AG08395 (cell line): ENCODE data around the gene CAP2.
"Not testable (repeated sequence)": the region's sequence is repeated elsewhere in the genome, so short reads cannot be mapped to it uniquely, and the experiment has no call there.

Experiments
- DNase-seq: peaks from one replicate; pipeline ENCODE4 v3.0.0; 2012; ENCODE audit warnings: mixed read lengths, low spot score

CAP2 gene

GRCh38 chr6:17503051-17503450 lies 109.7 kb downstream of the CAP2 start:
- no peak for DNase-seq

GRCh38 chr6:17504005-17504404 lies 110.6 kb downstream of the CAP2 start:
- no peak for DNase-seq

GRCh38 chr6:17505062-17505476 lies 111.7 kb downstream of the CAP2 start:
- DNase-seq: peak; percentile 9

- peak; percentile 57 for DNase-seq
Measured at GRCh38 chr6:17505767-17506280, 112.4 kb downstream of the CAP2 start.

- DNase-seq: no peak
Measured at GRCh38 chr6:17506531-17506930, 113.1 kb downstream of the CAP2 start.

GRCh38 chr6:17506962-17507361 lies 113.6 kb downstream of the CAP2 start:
- no peak for DNase-seq

GRCh38 chr6:17511084-17511483 lies 117.7 kb downstream of the CAP2 start:
- DNase-seq: no peak

- DNase-seq: no peak
Measured at GRCh38 chr6:17511580-17511979, 118.2 kb downstream of the CAP2 start.

GRCh38 chr6:17519120-17519519 lies 125.7 kb downstream of the CAP2 start:
- no peak for DNase-seq

GRCh38 chr6:17525637-17526036 lies 132.2 kb downstream of the CAP2 start:
- no peak for DNase-seq

- peak; percentile 50 for DNase-seq
Measured at GRCh38 chr6:17527076-17527475, 133.7 kb downstream of the CAP2 start.

- no peak for DNase-seq
Measured at GRCh38 chr6:17530321-17530835, 137.0 kb downstream of the CAP2 start.

- DNase-seq: no peak
Measured at GRCh38 chr6:17536586-17536985, 143.2 kb downstream of the CAP2 start.

- DNase-seq: no peak
Measured at GRCh38 chr6:17542243-17542642, 148.8 kb downstream of the CAP2 start.

GRCh38 chr6:17545681-17546080 lies 152.3 kb downstream of the CAP2 start:
- DNase-seq: not testable (repeated sequence)

- DNase-seq: no peak
Measured at GRCh38 chr6:17551383-17551958, 158.1 kb downstream of the CAP2 start.

GRCh38 chr6:17552861-17553260 lies 159.5 kb downstream of the CAP2 start:
- no peak for DNase-seq

- no peak for DNase-seq
Measured at GRCh38 chr6:17556014-17556413, 162.6 kb downstream of the CAP2 start.

- DNase-seq: no peak
Measured at GRCh38 chr6:17562636-17563035, 169.2 kb downstream of the CAP2 start.

- no peak for DNase-seq
Measured at GRCh38 chr6:17565399-17565798, 172.0 kb downstream of the CAP2 start.

GRCh38 chr6:17574866-17575560 lies 181.6 kb downstream of the CAP2 start:
- DNase-seq: peak; percentile 84

- DNase-seq: no peak
Measured at GRCh38 chr6:17577059-17577458, 183.7 kb downstream of the CAP2 start.

- DNase-seq: peak; percentile 17
Measured at GRCh38 chr6:17580518-17581048, 187.2 kb downstream of the CAP2 start.
